Thyroid gland (tissue), 4 donors: Measurements from ENCODE around the gene ACTN2. TPM values are rescaled to one million over a fixed set of nuclear protein-coding genes. Genes with fewer than 3 reads are reported as not detected.

ENCODE experiments used
- DNase-seq, 2 donors: peaks; one replicate each; pipeline ENCODE4 v3.0.0-alpha.2; 2019
- H3K27ac ChIP-seq, 3 donors: fragments of 200-600 bp; sonication (generic); 1 replicate in 2 of 3; 2 replicates in 1 of 3; pipeline ENCODE4 v1.5.1; 2016 to 2019; ENCODE audit warnings: mild to moderate bottlenecking in 1 of 3, moderate library complexity in 1 of 3
- H3K27me3 ChIP-seq: fragments of 200-600 bp; sonication (generic); one replicate; pipeline ENCODE4 v1.5.1; 2019
- H3K36me3 ChIP-seq, 2 donors: fragments of 200-600 bp; sonication (generic); one replicate each; pipeline ENCODE4 v1.5.1; 2016 to 2019
- H3K4me1 ChIP-seq, 2 donors: fragments of 200-600 bp; sonication (generic); one replicate each; pipeline ENCODE4 v1.5.1; 2017 to 2019
- H3K4me3 ChIP-seq, 3 donors: fragments of 200-600 bp; sonication (generic); replicated peaks in 1 of 3; 1 replicate in 2 of 3; 2 replicates in 1 of 3; pipeline ENCODE4 v1.5.1; 2016; ENCODE audit warnings: mild to moderate bottlenecking in 1 of 3
- H3K9me3 ChIP-seq: fragments of 200-600 bp; sonication (generic); one replicate; pipeline ENCODE4 v1.5.1; 2017
- CTCF ChIP-seq, 6 experiments: fragments of 200-600 bp in 3 of 6; fragments of 450-650 bp in 3 of 6; sonication (generic) in 3 of 6; IDR thresholded peaks; one replicate each; pipeline ENCODE4 v1.5.1; 2016 to 2019; ENCODE audit warnings: antibody characterized with exemption in 6 of 6, mild to moderate bottlenecking in 2 of 6, inconsistent platforms in 1 of 6, moderate library complexity in 1 of 6
- POLR2A ChIP-seq, 2 donors: fragments of 450-650 bp; IDR thresholded peaks; one replicate each; pipeline ENCODE4 v1.6.1; 2017; ENCODE audit warnings: antibody characterized with exemption in 2 of 2, mild to moderate bottlenecking in 2 of 2, moderate library complexity in 1 of 2
- WGBS, 2 donors: methylation state at CpG; one replicate each; pipeline ENCODE4 v1.1.5; 2017; 5-methylcytosine and 5-hydroxymethylcytosine counted together
- intact Hi-C: fragments of 100-400 bp; cut with DNase I; formaldehyde crosslinking; loops from one replicate; pipeline ENCODE4 v1.15.1; 2023
- total RNA-seq, 4 donors: library from RNA; depleted of rRNA; stranded (reverse); fragments of >200 nt; gene quantifications; one replicate each; pipeline ENCODE4 v1.2.3, GENCODE V29; 2016

Gene ACTN2
- total RNA-seq, 4 donors from 2014 or later, result 0.40 to 0.56 TPM; not detected in 2

GRCh38 chr1:236759252-236759859, 73.1 kb downstream of the ACTN2 start:
- intact Hi-C loops, result no loop called here
- no peaks in the 10 kb centered on the region for H3K36me3 ChIP-seq
- no peaks in the 10 kb centered on the region for H3K9me3 ChIP-seq
- no peaks in the 10 kb centered on the region for H3K27me3 ChIP-seq
- H3K4me1 ChIP-seq, result no peaks in the 10 kb centered on the region
- no peak overlapping the region for H3K4me3 ChIP-seq
- no peak for DNase-seq
- TF ChIP-seq CTCF (IDR thresholded peaks at IDR 0.05) (peak in 5 of 6 experiments; percentile 49 to 78 (median 72)), POLR2A (IDR thresholded peaks at IDR 0.05) (no peak)
- no peak overlapping the region for H3K27ac ChIP-seq
- 48 to 50% methylated on average over 3 of the region's 3 CpGs for WGBS, 2 donors

- no peak for DNase-seq
- intact Hi-C loops, result no loop called here
- no peaks in the 10 kb centered on the region for H3K9me3 ChIP-seq
- TF ChIP-seq POLR2A (IDR thresholded peaks at IDR 0.05) (no peak), CTCF (IDR thresholded peaks at IDR 0.05) (no peak)
- WGBS, 2 donors, result 79% methylated on average over 6 of the region's 6 CpGs
- H3K4me3 ChIP-seq, result no peak overlapping the region
- no peak overlapping the region for H3K27ac ChIP-seq
- no peaks in the 10 kb centered on the region for H3K4me1 ChIP-seq
- H3K27me3 ChIP-seq, result no peaks in the 10 kb centered on the region
- no peaks in the 10 kb centered on the region for H3K36me3 ChIP-seq
Observed at GRCh38 chr1:236760480-236760879, 74.2 kb downstream of the ACTN2 start.

- intact Hi-C loops, result no loop called here
- no peak overlapping the region for H3K27ac ChIP-seq
- no peaks in the 10 kb centered on the region for H3K9me3 ChIP-seq
- TF ChIP-seq CTCF (IDR thresholded peaks at IDR 0.05) (no peak), POLR2A (IDR thresholded peaks at IDR 0.05) (no peak)
- no peak overlapping the region for H3K4me3 ChIP-seq
- WGBS, 2 donors, result 95 to 97% methylated on average over 14 of the region's 14 CpGs
- H3K4me1 ChIP-seq, result no peaks in the 10 kb centered on the region
- no peaks in the 10 kb centered on the region for H3K36me3 ChIP-seq
- no peak for DNase-seq
- H3K27me3 ChIP-seq, result no peaks in the 10 kb centered on the region
Observed at GRCh38 chr1:236760986-236761385, 74.7 kb downstream of the ACTN2 start.

GRCh38 chr1:236761397-236762132, 75.3 kb downstream of the ACTN2 start:
- DNase-seq, result no peak
- Histone ChIP-seq H3K27ac (no peak overlapping the region), H3K4me3 (no peak overlapping the region), H3K9me3 (no peaks in the 10 kb centered on the region), H3K4me1 (peaks cover 0 to 2% of the 10 kb centered on the region in 2 donors), H3K36me3 (no peaks in the 10 kb centered on the region), H3K27me3 (no peaks in the 10 kb centered on the region)
- no peak for TF ChIP-seq CTCF (IDR thresholded peaks at IDR 0.05)
- TF ChIP-seq POLR2A (IDR thresholded peaks at IDR 0.05), result no peak
- intact Hi-C loops, result no loop called here
- WGBS, 2 donors, result 88 to 95% methylated on average over 5 of the region's 5 CpGs

- DNase-seq, result no peak
- Histone ChIP-seq H3K9me3 (no peaks in the 10 kb centered on the region), H3K4me1 (peaks cover 0 to 8% of the 10 kb centered on the region in 2 donors), H3K4me3 (no peak overlapping the region), H3K36me3 (no peaks in the 10 kb centered on the region), H3K27me3 (no peaks in the 10 kb centered on the region), H3K27ac (no peak overlapping the region)
- 87 to 92% methylated on average over 15 of the region's 15 CpGs for WGBS, 2 donors
- intact Hi-C loops, result no loop called here
- TF ChIP-seq POLR2A (IDR thresholded peaks at IDR 0.05), result no peak
- TF ChIP-seq CTCF (IDR thresholded peaks at IDR 0.05), result no peak
Observed at GRCh38 chr1:236762410-236762809, 76.1 kb downstream of the ACTN2 start.
